Cardiac muscle cell (in vitro differentiated cells and primary cell): ENCODE data around the gene GLRA3. TPM values are rescaled to one million over a fixed set of nuclear protein-coding genes. Genes with fewer than 3 reads are reported as not detected.

ENCODE experiments used
- DNase-seq, 2 donors: peaks; one replicate each; pipeline versions ENCODE4 v3.0.0 to v3.0.0-alpha.2; 2010 to 2017; ENCODE audit warnings: low read depth in 1 of 2, low spot score in 1 of 2
- H3K27ac ChIP-seq: fragments of 200-600 bp; sonication (generic); 2 replicates; pipeline ENCODE4 v1.5.1; 2016
- H3K27me3 ChIP-seq: fragments of 200-600 bp; sonication (generic); 2 replicates; pipeline ENCODE4 v1.6.0; 2016; ENCODE audit warnings: control low read depth
- H3K36me3 ChIP-seq: fragments of 200-600 bp; sonication (generic); 2 replicates; pipeline ENCODE4 v1.5.1; 2016; ENCODE audit warnings: control low read depth
- H3K4me1 ChIP-seq: fragments of 200-600 bp; sonication (generic); 2 replicates; pipeline ENCODE4 v1.8.1; 2017; ENCODE audit warnings: low read depth, mild to moderate bottlenecking, mixed run types
- H3K4me3 ChIP-seq: fragments of 200-600 bp; sonication (generic); 2 replicates; pipeline ENCODE4 v1.5.1; 2016; ENCODE audit warnings: mild to moderate bottlenecking
- H3K9me3 ChIP-seq: fragments of 200-600 bp; sonication (generic); 2 replicates; pipeline ENCODE4 v1.5.1; 2017; ENCODE audit warnings: low read depth, mild to moderate bottlenecking, control low read depth
- polyA plus RNA-seq: library from polyadenylated mRNA; unstranded; fragments of >200 nt; fragmentation: Nextera tagmentation; extraction: Ambion mirVana; gene quantifications from 2 replicates; pipeline ENCODE4 v1.2.1, GENCODE V29; 2016
- total RNA-seq: library from RNA; depleted of rRNA; stranded (reverse); fragments of >200 nt; gene quantifications from 2 replicates; pipeline ENCODE4 v1.2.3, GENCODE V29; 2016
- TF ChIP-seq, protein P1 (sequence below): IDR thresholded peaks from 2 replicates; pipeline ENCODE4 v1.5.1; 2012; ENCODE audit warnings: low read depth, mild to moderate bottlenecking, low read length

The GLRA3 gene
- total and polyA plus RNA-seq, 2 experiments from 2014 or later = not detected

- H3K9me3 ChIP-seq = no peaks in the 10 kb centered on the region
- no peak overlapping the region for H3K4me3 ChIP-seq
- H3K27me3 ChIP-seq = no peaks in the 10 kb centered on the region
- no peak overlapping the region for H3K27ac ChIP-seq
- DNase-seq = peak in 1 of 2 donors; percentile 63
- TF ChIP-seq, protein P1, sequence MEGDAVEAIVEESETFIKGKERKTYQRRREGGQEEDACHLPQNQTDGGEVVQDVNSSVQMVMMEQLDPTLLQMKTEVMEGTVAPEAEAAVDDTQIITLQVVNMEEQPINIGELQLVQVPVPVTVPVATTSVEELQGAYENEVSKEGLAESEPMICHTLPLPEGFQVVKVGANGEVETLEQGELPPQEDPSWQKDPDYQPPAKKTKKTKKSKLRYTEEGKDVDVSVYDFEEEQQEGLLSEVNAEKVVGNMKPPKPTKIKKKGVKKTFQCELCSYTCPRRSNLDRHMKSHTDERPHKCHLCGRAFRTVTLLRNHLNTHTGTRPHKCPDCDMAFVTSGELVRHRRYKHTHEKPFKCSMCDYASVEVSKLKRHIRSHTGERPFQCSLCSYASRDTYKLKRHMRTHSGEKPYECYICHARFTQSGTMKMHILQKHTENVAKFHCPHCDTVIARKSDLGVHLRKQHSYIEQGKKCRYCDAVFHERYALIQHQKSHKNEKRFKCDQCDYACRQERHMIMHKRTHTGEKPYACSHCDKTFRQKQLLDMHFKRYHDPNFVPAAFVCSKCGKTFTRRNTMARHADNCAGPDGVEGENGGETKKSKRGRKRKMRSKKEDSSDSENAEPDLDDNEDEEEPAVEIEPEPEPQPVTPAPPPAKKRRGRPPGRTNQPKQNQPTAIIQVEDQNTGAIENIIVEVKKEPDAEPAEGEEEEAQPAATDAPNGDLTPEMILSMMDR = no peak
- no peaks in the 10 kb centered on the region for H3K4me1 ChIP-seq
- no peaks in the 10 kb centered on the region for H3K36me3 ChIP-seq
Observed at GRCh38 chr4:174674305-174674840, 154.7 kb downstream of the GLRA3 start.

- no peak overlapping the region for H3K4me3 ChIP-seq
- no peak for DNase-seq
- H3K27ac ChIP-seq = no peak overlapping the region
- H3K4me1 ChIP-seq = no peaks in the 10 kb centered on the region
- H3K9me3 ChIP-seq = no peaks in the 10 kb centered on the region
- H3K36me3 ChIP-seq = no peaks in the 10 kb centered on the region
- TF ChIP-seq, protein P1 = no peak
- H3K27me3 ChIP-seq = no peaks in the 10 kb centered on the region
Observed at GRCh38 chr4:174673865-174674264, 155.2 kb downstream of the GLRA3 start.

DNA sequence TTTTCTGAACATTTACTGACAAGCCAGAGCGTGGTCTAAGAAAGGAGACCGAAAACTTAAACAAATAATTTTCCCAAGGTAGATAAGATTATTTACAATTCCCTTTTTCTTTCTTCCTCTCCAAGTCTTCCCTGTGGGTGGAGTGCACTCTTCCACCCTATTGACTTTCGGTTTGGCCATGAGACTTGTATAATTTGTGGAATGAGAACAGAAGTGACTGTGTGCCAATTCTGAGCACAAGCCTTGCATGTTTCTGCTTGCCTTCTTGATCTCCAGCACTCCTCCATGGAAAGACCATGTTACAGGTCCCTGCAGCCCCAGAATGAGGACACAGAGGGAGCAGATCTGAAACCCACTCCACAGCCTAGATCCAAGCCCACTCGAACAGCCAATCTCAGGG lies 156.8 kb downstream of the GLRA3 start:
- Histone ChIP-seq H3K4me3 (no peak overlapping the region), H3K36me3 (no peaks in the 10 kb centered on the region), H3K27me3 (no peaks in the 10 kb centered on the region), H3K9me3 (no peaks in the 10 kb centered on the region), H3K27ac (no peak overlapping the region), H3K4me1 (no peaks in the 10 kb centered on the region)
- no peak for DNase-seq
- TF ChIP-seq, protein P1 = no peak

DNA sequence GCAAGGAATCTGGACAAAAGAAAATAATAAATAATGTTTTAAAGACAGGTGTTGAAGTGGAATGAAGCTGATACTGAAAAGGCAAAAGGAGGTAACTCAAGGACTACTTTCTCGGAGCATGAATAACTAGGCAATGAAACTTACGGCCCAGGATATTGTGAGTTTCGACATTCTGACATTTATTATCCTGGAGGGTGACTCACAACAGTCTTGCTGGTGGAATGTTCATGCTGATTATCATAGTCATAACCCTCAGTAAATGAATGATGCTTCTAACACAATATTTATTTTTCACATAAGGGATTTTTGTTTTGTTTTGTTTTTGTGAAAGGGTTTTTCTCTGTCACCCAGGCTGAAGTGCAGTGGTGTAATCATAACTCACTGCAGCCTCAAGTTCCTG lies 159.8 kb downstream of the GLRA3 start:
- Histone ChIP-seq H3K9me3 (no peaks in the 10 kb centered on the region), H3K4me1 (no peaks in the 10 kb centered on the region), H3K36me3 (no peaks in the 10 kb centered on the region), H3K27me3 (no peaks in the 10 kb centered on the region), H3K27ac (no peak overlapping the region), H3K4me3 (no peak overlapping the region)
- DNase-seq = peak in 1 of 2 donors; percentile 88
- TF ChIP-seq, protein P1 = no peak

DNA sequence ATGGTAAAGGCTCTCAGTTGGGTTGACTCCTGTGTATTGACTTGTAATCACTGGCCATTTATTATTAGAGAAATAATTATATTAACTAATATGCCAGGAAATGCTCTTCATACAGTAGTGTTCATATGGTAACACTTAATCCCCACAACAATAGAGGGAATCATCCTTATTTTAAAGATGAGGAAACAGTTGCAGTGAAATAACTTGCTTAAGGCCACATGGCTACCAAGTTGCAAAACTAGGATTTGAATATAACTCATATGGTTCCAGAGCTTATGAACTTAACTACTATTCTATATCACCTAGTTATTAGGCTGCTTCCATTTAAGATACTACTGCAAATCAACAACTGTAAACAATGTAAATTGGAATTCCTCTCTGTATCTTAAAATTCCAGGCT lies 163.2 kb downstream of the GLRA3 start:
- no peaks in the 10 kb centered on the region for H3K4me1 ChIP-seq
- no peak for DNase-seq
- TF ChIP-seq, protein P1 = no peak

More for the DNA sequence above, 163.2 kb downstream of the GLRA3 start:
- H3K27me3 ChIP-seq = no peaks in the 10 kb centered on the region
- no peaks in the 10 kb centered on the region for H3K9me3 ChIP-seq
- no peaks in the 10 kb centered on the region for H3K36me3 ChIP-seq
- no peak overlapping the region for H3K27ac ChIP-seq
- no peak overlapping the region for H3K4me3 ChIP-seq
